Stimulated activated CD4-positive, alpha-beta T cell treated with anti-CD3 and anti-CD28 coated beads, Interleukin-15, amount 100 ng/mL, for 48 hours (primary cell): ENCODE data around the gene DNM1.
A peak's percentile ranks its signal among the peaks of the same experiment; 100 is the strongest.
"Not testable (repeated sequence)": the region's sequence is repeated elsewhere in the genome, so short reads cannot be mapped to it uniquely, and the experiment has no call there.

Source experiments
- DNase-seq, 2 donors: peaks; one replicate each; pipeline ENCODE4 v3.0.0-alpha.2; 2020; ENCODE audit warnings: low read depth in 2 of 2

The DNM1 gene

DNA sequence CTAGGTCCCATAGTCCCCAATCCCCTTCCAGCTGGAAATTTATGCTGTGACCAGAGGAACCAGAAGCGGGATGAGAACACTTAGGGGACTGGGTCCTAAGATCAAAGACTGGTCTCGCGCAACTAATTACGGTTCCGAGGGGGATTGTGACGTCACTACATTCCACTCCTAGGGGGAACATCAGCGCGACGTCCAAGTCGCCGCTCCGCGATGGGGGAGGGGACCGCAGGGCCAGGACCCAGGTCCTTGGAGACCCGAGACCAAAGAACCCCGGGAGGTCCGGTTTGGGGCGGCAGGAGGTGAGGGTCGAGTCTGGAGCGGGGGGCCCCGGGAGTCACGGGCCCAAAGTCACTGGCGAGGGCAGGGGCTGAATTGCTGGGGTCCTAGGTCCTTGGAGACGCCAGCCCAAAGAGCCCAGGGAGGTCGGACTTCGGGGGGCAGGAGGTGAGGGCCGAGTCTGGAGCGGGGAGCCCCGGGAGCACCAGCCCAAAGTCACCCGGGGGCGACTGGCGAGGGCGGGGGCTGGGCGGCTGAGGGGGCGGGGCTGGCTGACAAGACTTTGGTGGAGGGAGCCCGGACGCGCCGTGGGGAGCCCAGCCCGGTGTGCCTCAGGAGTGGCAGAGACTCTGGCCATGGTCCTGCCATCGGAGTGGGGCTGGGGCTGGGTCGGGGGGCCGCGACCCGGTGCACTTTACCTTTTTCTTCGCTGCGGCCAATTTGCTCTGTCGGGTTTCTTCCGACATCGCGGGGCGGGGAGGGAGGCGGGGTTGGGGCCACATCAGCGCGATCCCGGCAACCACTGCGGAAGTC lies 72.2 kb downstream of the DNM1 start, which contains the start of gene GOLGA2:
Gene GOLGA2 (minus strand): TSS at position 810 of the 810 bp plus-strand sequence. CDS start 31 bp downstream, at position 779.
- no peak for DNase-seq

DNA sequence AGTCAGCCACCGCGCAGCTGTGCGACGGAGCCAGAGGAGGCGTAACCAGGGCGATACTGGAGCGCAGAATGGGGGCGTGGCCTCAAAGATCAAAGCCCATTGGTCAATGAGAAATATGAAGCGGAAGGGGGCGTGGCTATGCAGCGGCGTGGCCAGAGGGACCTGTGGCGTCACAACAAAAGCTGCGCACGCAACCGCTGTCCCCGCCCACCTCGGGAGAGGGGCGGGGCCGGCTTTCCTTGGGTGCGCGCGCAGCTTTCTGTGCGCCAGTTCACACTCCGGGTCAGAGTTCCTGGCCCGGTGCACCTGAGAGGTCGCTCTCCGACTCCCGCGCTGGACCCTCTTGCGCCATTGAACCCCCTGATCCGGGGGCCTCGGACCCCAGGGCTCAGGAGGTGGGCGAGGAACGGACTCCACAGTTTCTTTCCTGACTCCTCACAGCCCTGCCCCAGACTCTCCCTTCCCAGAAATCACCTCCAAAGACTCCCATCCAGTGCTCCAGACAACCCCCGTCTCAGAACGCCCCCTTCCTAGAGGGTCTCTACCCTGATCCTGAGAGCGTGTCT lies 72.9 kb downstream of the DNM1 start, which contains the start of gene SWI5:
Gene SWI5 (plus strand): TSS at position 269 of the 566 bp plus-strand sequence.
- peak; percentile 100 for DNase-seq

DNA sequence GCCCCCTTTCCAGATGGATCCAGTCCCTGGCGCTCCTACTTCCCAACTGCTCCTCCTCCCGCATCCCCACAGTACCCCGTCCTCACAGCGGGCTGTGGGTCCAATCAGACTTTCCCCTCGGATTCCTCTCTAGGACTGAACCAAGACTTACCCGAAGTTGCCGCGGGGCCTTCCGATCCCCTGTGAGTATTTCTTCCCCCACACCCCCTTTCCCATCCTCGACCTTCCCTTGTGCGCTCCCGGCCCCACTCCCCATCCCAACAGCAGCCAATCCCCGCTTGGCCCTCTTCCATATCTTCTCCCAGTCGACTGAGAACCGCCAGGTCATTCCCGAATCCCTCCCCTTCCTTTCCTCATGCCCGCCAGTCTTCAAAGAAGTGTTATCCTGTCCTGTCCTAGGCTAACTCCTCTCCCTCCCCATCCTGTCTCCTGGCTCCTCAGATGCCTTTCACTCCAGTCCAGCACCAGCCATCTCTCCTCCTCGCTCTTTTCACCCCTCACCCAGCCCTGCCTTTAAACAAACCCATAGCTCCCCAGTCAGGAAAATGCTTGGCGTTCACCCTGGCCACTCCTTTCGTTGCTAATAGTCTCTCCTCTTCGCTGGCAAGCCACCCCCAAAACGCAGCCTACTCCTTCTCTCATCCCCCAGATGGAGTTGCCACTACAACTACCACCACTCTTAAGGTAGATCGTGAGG lies 73.5 kb downstream of the DNM1 start:
- no peak for DNase-seq

DNA sequence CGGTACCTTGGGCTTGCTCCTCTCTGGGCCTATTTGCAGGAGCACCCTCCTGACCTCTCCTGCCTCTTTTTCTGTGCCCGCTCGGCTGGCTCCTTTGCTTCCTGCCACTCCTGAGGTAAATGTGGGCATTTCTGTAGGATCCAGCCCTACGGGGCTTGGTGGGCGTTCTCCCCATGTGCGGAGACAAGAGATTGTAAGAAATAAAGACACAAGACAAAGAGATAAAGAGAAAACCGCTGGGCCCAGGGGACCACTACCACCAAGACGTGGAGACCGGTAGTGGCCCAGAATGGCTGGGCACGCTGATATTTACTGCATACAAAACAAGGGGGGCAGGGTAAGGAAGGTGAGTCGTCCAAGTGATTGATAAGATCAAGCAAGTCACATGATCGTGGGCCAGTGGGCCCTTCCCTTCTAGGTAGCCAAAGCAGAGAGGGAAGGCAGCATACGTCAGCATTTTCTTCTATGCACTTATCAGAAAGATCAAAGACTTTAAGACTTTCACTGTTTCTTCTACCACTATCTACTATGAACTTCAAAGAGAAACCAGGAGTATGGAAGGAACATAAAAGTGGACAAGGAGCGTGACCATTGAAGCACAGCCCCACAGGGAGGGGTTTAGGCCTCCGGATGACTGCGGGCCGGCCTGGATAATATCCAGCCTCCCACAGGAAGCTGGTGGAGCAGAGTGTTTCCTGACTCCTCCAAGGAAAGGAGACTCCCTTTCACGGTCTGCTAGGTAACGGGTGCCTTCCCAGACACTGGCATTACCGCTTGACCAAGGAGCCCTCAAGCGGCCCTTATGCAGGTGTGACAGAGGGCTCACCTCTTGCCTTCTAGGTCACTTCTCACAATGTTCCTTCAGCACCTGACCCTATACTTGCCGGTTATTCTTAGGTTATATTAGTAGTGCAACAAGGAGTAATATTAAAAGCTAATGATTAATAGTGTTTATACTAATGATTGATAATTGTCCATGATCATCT lies 76.2 kb downstream of the DNM1 start:
- DNase-seq, result not testable (repeated sequence)

DNA sequence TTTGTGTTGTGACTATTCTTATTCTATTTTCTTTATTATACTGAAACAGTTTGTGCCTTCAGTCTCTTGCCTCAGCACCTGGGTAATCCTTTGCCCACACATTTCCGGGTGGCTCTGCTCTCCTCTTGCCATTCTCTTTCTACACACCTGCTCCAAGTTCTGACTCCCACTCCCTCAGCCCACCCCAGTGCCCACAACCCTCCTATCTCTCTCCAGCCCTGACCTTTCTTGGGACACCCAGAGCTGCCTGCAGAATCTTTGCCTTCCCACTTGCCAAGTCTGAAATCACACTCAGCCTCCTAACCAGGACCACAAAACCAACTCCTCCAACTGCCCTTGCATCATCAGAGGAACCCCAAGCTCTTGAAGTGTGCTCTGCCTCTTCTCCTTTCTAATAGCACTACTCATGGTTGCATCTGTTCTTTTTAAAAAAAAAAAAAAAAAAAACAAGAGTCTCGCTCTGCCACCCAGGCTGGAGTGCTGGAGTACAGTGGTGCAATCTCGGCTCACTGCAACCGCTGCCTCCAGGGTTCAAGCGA lies 77.0 kb downstream of the DNM1 start:
- DNase-seq, result no peak

DNA sequence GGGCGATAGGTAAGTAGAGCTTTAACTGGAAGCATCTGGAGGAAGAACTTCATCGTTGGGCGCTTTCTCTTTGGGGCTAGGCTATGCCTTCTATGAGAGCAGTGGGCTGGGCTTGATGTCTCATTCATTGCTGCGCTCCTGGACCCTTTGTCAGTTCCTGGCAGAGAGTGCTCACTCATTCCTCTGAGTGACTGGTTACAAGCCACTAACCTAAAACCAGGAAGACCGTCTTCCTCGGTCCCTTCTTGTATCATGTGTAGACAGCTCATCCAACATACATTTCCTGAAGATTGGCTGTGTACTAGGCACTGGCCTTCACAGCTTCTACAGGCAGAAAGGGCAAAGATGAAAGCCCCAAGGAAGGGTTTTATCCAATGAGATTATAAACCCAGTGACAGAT lies 79.3 kb downstream of the DNM1 start:
- DNase-seq, result no peak

DNA sequence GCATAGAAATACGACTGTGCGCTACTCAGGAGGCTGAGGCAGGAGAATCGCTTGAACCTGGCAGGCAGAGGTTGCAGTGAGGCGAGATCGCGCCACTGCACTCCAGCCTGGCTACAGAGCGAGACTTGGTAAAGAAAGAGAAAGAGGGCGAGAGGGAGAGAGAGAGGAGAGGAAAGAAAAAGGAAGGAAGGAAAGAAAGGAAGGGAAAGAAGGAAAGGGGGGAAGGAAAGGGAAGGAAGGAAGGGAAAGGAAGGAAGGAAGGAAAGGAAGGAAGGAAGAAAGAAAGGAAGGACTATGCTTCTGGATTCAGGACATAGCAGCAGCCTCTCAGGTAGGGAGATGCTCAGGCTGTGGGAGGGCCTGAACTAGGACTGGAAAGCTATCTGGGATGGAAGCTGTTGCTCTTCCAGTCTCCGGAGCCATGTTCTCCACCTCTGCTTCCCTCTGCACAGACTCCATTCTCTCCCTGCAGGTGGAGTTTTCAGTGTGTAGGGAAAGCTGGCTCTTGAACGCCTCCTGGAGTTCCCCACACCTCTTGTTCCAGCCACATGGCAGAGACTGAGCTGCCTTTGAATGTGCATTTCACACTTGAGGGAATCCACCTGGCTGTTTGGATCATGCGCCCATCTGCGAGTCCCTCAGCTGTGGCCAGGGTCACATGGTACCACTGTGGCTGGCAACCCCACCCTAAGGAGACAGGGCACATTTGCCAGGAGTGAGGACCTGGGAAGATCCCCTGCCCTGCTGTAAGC lies 82.0 kb downstream of the DNM1 start:
- no peak for DNase-seq

DNA sequence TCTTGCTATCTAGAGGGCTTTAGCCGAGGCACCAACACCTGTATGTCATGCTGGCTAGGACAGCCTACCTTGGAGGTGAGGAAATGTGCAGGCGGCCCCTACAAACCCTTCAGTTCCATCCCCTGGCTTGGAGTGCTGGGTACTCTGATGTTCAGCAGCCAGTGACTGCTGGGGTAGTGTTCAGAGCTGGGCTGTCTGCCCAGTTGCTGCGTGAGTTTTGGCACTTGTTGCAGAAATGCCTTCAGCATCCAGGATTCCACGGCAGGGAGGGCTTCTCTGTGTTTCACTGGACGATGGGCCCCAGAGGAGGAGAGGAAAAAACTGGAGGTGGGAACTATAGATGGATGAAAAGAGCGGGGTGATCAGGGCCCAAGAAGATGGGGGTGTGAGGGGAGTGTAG lies 83.3 kb downstream of the DNM1 start:
- DNase-seq, result no peak

DNA sequence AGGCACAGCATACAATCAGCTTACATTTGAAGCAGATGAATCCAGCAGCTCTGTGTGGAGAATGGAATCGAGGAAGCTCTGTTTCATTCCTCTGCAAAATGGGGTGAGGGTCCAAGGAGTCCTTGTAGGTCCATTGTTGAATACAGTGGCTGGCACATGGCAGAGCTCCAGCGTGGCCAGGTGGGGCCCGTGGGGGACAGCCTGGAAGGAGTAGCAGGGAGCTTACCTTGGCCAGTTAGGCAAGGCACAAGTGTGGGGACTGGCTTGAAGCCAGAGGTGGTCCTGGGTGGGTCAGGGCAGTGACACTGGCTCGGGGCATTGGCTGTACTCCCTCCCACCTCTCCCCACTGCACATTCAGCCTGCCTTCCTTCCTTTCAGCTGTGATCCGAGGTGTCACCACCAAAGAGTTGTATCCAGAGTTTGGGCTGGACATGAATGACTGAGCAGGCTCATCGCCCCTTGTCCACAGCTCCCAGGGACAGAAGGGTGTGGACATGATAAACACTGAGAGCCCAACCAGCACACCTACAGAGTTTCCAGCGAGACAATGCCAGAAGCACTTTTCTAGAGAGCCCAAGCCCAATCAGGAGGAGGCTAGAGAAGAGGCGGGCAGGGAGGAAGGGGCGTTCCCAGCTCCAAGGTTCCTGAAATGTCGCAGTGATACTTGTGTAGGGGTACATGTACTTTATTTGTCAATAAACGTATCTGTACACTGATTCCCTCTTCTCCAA lies 85.3 kb downstream of the DNM1 start:
- DNase-seq, result no peak

DNA sequence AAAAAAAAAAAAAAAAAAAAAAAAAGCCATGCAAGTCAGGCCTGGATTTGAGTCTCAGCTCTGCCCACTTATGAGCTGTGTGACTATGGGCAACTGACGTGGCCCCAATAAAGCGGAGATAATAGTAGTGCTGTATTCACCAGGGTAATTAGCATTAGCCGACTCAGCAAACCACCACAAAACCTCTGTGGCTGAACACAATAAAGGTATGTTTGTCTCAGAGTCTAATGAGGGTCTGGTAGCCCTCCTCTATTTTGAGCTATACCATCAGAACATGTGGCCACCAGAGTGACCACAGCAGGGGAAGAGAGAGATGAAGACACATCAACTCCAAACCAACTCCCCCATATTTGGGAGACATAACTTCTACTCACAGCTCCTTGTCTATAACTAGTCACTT lies 88.8 kb downstream of the DNM1 start:
- DNase-seq, result no peak

DNA sequence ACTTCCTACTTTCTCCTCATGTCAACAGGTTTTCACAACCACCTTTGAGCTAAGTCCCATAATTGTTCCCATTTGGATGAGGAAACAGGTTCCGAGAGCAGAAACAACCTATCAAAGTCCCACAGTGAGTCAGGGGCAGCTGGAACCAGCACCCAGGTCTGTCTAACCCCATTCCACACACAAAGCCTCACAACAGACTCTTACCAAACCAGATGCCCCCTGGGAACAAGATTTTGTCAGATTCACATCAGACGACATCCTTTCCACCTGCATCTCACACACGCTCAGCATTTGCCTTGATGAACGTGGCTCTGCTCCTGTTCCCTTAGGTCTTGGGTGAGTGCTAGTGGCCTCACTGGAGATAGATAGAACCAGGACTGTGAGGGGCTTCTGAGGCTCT lies 89.9 kb downstream of the DNM1 start:
- DNase-seq, result no peak

DNA sequence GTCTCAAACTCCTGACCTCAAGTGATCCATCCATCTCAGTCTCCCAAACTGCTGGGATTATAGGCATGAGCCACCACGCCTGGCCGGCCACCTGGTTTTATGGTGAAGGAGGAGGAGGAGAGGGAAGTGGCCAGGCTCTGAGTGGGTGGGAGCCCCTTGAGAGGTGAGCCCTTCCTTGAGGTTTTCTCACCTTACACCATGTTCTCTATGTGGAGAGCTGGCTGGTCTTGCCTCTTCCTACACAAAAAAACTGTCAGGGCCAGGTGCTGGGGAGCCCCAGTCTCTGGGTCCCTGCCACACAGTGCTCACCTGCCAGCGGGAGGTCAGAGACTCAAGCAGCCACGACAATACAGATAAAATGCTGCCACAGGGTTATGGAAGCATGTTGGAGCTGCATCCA lies 91.0 kb downstream of the DNM1 start:
- DNase-seq, result no peak

DNA sequence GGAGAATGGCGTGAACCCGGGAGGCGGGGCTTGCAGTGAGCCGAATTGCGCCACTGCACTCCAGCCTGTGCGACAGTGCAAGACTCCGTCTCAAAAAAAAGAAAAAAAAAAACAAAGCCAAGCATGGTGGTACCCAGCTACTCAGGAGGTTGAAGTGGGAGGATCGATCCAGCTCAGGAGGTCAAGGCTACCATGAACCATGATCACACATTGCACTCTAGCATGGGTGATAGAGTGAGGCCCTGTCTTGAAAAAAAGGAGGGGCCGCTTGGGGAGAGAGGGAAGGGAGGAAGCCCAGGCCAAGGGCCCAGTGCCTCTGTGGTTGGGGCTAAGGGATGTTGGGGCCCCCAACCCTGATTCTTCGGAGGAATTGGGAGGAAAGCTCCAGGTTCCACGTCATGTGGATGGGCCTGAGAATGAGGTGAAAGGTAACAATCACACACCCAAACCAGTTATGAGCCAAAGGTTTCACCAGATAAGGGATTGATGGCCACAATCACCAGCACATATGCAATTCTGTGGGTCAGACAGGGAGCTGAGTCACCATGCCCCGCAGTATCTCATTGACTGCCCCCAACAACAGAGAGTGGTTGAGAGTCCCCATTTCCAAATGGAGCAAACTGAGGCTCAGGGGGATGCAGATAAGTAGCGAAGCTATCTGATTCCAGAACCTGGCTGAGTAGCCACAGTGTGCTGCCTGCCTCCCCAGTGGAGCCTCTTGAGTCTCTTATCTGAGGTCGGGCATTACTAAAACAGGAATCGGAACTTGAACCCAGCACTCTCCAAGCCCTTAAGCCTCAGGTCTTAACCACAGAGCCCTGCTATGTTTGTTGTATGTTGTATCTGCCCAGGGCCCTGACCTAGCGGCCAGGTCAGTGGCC lies 93.4 kb downstream of the DNM1 start:
- no peak for DNase-seq

DNA sequence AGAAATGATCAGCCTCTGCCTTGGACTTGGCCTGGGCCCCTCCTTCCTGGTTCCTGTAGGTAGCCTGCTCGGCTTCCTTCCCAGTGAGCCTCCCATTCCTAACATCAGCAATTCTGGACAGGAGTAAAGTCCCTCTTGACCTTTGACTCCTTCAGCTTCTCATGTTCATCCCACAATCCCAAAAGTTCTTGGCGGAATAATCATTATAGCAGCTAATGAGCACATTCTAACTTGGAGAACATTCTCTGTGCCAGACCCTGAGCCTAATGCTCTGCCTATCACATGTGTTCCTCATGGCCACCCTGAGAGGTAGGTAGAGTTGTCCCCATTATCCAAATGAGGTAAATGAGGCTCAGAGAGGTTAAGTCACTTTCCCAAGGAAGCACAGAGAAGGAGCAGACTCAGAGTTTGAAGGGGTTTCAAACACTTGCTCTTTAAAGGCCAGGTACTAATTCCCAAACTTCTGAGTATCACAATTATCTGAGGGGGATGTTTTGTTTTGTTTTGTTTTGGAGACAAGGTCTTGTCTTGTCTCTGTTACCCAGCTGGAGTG lies 94.1 kb downstream of the DNM1 start:
- DNase-seq, result no peak

DNA sequence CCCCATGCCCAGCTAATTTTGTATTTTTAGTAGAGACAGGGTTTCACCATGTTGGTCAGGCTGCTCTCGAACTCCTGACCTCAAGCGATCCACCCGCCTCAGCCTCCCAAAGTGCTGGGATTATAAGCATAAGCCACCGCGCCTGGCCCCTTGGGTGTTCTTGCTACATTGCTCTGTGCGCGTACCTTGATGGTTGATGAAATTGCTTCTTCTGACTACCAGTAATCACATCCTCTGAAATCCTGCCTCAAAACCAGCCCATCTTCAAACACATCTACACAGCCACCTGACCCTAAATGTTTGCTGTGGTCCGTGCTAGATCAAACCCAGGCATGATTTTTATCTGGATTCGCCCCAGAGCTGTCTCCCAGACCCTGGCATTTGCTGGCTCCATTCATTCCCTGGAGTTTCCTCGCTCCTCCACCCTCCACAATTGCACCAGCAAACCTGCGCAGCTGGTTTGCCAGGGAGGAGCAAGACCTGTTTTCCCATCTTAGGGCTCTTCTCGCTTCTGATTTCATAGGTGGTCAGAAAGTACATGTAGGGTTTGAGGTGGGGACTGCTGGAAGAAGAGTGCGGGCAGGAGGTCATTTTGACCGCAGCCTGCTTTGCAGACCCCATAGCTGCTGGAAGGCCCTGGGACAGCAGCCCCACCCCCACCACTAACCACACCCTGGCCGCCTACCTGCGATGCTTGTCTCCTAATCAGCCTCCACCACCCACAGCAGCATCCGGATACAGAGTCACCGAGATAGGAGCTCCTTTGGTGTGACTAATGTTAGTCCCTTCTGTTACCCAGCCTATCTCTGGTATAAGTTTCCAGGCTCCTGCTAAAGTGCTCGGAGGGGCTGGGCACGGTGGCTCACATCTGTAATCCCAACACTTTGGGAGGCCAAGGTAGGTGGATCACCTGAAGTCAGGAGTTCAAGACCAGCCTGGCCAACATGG lies 95.6 kb downstream of the DNM1 start:
- no peak for DNase-seq

DNA sequence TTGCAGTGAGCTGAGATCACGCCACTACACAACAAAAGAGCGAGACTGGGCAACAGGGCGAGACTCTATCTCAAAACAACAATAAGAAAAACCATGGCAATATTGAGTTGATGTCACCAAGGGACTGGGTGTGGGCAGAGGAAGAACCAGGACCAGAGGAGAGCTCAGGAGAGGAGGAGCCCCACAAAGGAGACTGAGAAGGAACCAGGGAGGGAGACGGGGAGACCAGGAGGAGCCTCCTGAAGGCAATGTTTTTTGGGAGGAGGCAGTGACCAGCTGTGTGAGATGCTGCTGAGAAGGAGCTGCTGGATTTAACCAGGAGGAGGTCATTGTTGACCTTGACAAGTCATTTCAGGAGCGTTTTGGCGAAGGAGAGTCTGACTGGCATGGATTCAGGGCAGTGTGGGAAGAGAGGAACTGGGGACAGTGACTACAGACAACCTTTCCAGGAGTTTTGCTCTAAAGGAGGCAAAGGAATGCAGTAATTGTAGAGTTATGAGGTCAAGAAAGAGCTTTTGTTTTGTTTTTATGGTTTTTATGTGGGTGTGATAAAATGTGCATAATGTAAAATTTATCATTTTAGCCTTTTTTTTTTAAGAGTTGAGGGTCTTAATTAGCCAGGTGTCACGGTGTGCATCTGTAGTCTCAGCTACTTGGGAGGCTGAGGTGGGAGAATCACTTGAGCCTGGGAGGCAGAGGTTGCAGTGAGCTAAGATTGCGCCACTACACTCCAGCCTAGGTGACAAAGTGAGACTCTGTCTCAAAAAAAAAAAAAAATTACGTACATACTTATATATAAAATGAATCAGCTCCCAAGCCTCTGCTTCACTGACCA lies 101.2 kb downstream of the DNM1 start:
- no peak for DNase-seq
